GM23248 (cell line): ENCODE measurements around the gene TSPAN9. TPM values are rescaled to one million over a fixed set of nuclear protein-coding genes. Genes with fewer than 3 reads are reported as not detected.

ENCODE experiments used
- DNase-seq: peaks from one replicate; pipeline ENCODE4 v3.0.0-alpha.2; 2015
- H2AFZ ChIP-seq: fragments of 200-600 bp; sonication (generic); 2 replicates; pipeline ENCODE4 v1.6.1; 2016; ENCODE audit warnings: antibody characterized with exemption
- H3F3A ChIP-seq: fragments of 200-600 bp; sonication (generic); 2 replicates; pipeline ENCODE4 v1.6.1; 2016; ENCODE audit warnings: mild to moderate bottlenecking, antibody characterized with exemption, mixed run types; ENCODE audit not compliant: insufficient read depth
- H3K27ac ChIP-seq: fragments of 200-600 bp; sonication (generic); 2 replicates; pipeline ENCODE4 v1.5.1; 2016; ENCODE audit warnings: mild to moderate bottlenecking
- H3K27me3 ChIP-seq: fragments of 200-600 bp; sonication (generic); replicated peaks from 2 replicates; pipeline ENCODE4 v1.6.1; 2016; ENCODE audit warnings: mild to moderate bottlenecking; ENCODE audit not compliant: insufficient read depth
- H3K36me3 ChIP-seq: fragments of 200-600 bp; sonication (generic); 2 replicates; pipeline ENCODE4 v1.6.1; 2016; ENCODE audit warnings: low read depth, mild to moderate bottlenecking
- H3K4me1 ChIP-seq: fragments of 200-600 bp; sonication (generic); 2 replicates; pipeline ENCODE4 v1.6.1; 2016; ENCODE audit warnings: mild to moderate bottlenecking; ENCODE audit not compliant: insufficient read depth
- H3K4me2 ChIP-seq: fragments of 200-600 bp; sonication (generic); one replicate; pipeline ENCODE4 v1.6.1; 2016; ENCODE audit warnings: mild to moderate bottlenecking; ENCODE audit not compliant: unreplicated experiment
- H3K4me3 ChIP-seq: fragments of 200-600 bp; sonication (generic); 2 replicates; pipeline ENCODE4 v1.5.1; 2016; ENCODE audit warnings: mild to moderate bottlenecking
- H3K79me2 ChIP-seq: fragments of 200-600 bp; sonication (generic); 2 replicates; pipeline ENCODE4 v1.6.1; 2016; ENCODE audit warnings: mild to moderate bottlenecking; ENCODE audit not compliant: insufficient read depth
- H3K9ac ChIP-seq: fragments of 200-600 bp; sonication (generic); 2 replicates; pipeline ENCODE4 v1.6.1; 2016; ENCODE audit warnings: mild to moderate bottlenecking
- H3K9me2 ChIP-seq: fragments of 200-600 bp; sonication (generic); 2 replicates; pipeline ENCODE4 v1.6.1; 2016; ENCODE audit warnings: mixed run types, mild to moderate bottlenecking, moderate library complexity; ENCODE audit not compliant: insufficient read depth
- H3K9me3 ChIP-seq: fragments of 200-600 bp; sonication (generic); one replicate; pipeline ENCODE4 v1.6.1; 2017; ENCODE audit warnings: low read depth
- H4K20me1 ChIP-seq: fragments of 200-600 bp; sonication (generic); 2 replicates; pipeline ENCODE4 v1.6.0; 2016; ENCODE audit not compliant: insufficient read depth
- EZH2 ChIP-seq: fragments of 200-600 bp; sonication (generic); IDR thresholded peaks from 2 replicates; pipeline ENCODE4 v1.6.1; 2018; ENCODE audit warnings: antibody characterized with exemption, mild to moderate bottlenecking; ENCODE audit not compliant: insufficient read depth, poor library complexity, severe bottlenecking
- EZH2phosphoT487 ChIP-seq: fragments of 200-600 bp; sonication (generic); IDR thresholded peaks from 2 replicates; pipeline ENCODE4 v1.6.1; 2018; ENCODE audit warnings: antibody characterized with exemption, moderate library complexity, mild to moderate bottlenecking, low read depth; ENCODE audit not compliant: insufficient read depth
- WGBS, 2 experiments: methylation state at CpG; one replicate each; pipeline ENCODE4 v1.1.6; 2015 to 2017; ENCODE audit warnings: low lambda C conversion rate in 2 of 2, low coverage in 1 of 2; ENCODE audit errors: missing lambda C conversion rate in 2 of 2; 5-methylcytosine and 5-hydroxymethylcytosine counted together
- in situ Hi-C: fragments of 300-500 bp; cut with MboI; formaldehyde crosslinking; loops from 2 replicates; pipeline ENCODE4 v1.15.0; 2020
- polyA plus RNA-seq: library from polyadenylated mRNA; unstranded; fragments of >200 nt; fragmentation: Nextera tagmentation; extraction: Ambion mirVana; gene quantifications from 2 replicates; pipeline ENCODE4 v1.2.1, GENCODE V29; 2016
- total RNA-seq: library from RNA; depleted of rRNA; stranded (reverse); fragments of >200 nt; shearing (Covaris generic); gene quantifications from 2 replicates; pipeline ENCODE4 v1.2.3, GENCODE V29; 2014

Gene TSPAN9
- total and polyA plus RNA-seq, 2 experiments from 2014 or later, result 9.5 to 14.4 TPM

DNA sequence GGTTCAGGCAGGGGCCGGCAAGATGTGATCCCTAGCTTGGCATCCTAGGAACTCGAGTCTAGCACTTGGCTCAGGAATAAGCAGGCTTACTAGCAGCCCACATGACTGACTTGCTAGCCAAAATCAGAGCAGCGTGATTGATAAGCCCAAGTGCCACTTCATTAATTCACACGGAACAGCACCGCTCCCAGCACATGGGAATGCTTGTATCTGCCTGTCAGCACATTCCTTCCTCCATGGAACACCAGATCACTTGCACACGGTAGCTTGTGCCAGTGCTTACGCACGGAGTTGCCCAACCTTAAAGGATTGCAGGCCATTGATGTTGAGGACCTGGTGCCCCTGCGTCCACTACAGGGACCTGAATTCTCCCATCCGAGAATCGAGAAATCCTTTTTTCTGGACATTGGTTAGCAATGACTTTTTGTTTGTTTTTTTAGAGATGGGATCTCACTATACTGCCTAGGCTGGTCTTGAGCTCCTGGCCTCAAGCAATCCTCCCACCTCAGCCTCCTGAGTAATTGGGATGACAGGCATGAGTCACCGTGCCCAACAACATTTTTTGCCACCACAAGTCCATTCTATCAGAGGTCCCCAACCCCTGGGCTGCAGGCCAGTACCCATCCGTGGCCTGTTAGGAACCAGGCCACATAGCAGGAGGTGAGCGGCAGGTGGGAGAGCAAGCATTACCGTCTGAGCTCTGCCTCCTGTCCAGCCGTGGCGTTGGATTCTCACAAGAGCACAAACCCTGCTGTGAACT, 30.6 kb upstream of the TSPAN9 start:
- in situ Hi-C loops, result no loop called here
- no peak overlapping the region for H2AFZ ChIP-seq
- DNase-seq, result peak; percentile 49
- no peaks in the 10 kb centered on the region for H3F3A ChIP-seq
- H3K4me2 ChIP-seq, result no peak overlapping the region
- no peaks in the 10 kb centered on the region for H3K9me3 ChIP-seq
- no peaks in the 10 kb centered on the region for H3K4me1 ChIP-seq
- WGBS, 2 experiments, result 57 to 60% methylated on average over 17 of the region's 17 CpGs
- no peak overlapping the region for H3K9ac ChIP-seq
- no peak overlapping the region for H3K4me3 ChIP-seq
- H3K79me2 ChIP-seq, result no peaks in the 10 kb centered on the region
- no peak for TF ChIP-seq EZH2
- TF ChIP-seq EZH2phosphoT487, result no peak
- H3K27me3 ChIP-seq, result no peaks in the 10 kb centered on the region; the same call in 1 of the 2 replicates
- no peaks in the 10 kb centered on the region for H4K20me1 ChIP-seq
- H3K27ac ChIP-seq, result no peak overlapping the region
- no peaks in the 10 kb centered on the region for H3K36me3 ChIP-seq
- H3K9me2 ChIP-seq, result no peaks in the 10 kb centered on the region

DNA sequence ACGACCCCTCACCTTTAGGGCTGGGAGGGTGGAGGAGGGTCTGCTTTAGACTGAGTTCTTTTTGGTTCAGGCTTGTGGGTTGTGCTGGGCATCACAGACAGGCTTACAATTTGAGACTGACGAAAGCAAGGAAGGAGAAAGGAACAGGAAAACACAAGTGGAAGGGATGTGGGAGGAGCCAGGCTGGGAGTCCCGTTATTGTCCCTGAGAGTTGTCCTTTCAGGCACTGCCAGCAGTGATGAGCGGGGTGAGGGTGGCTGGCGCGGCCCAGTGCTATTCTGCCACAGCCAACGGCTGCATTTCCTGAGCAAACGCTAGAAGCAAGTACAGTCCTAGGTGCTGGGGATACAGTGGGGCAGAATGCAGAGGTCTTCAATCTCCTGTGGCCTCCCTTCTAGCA, 29.2 kb upstream of the TSPAN9 start:
- TF ChIP-seq EZH2phosphoT487 (no peak), EZH2 (no peak)
- Histone ChIP-seq H3K79me2 (no peaks in the 10 kb centered on the region), H3F3A (no peaks in the 10 kb centered on the region), H3K4me3 (no peak overlapping the region), H4K20me1 (no peaks in the 10 kb centered on the region), H3K27ac (no peak overlapping the region), H3K36me3 (no peaks in the 10 kb centered on the region), H3K9me2 (no peaks in the 10 kb centered on the region), H3K9ac (no peak overlapping the region), H3K4me2 (no peak overlapping the region), H3K27me3 (no peaks in the 10 kb centered on the region; the same call in 1 of the 2 replicates), H3K9me3 (no peaks in the 10 kb centered on the region), H3K4me1 (no peaks in the 10 kb centered on the region), H2AFZ (no peak overlapping the region)
- peak; percentile 3 for DNase-seq
- in situ Hi-C loops, result no loop called here
- WGBS, 2 experiments, result 17 to 23% methylated on average over 8 of the region's 8 CpGs

DNA sequence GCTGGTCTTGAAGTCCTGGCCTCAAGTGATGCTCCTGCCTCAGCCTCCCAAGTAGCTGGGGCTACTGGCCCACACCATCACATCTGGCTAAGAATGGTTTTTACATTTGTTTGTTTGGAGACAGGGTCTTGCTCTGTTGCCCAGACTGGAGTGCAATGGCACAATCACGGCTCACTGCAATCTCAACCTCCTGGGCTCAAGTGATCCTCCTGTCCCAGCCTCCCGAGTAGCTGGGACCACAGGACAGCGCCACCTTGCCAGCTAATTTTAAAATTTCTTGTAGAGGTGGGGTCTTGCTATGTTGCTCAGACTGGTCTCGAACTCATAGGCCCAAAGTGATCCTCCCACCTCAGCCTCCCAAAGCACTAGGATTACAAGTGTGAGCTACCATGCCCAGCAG, 28.6 kb upstream of the TSPAN9 start:
- no peak overlapping the region for H2AFZ ChIP-seq
- H3K4me1 ChIP-seq, result no peaks in the 10 kb centered on the region
- no peak for DNase-seq
- WGBS, 2 experiments, result 76 to 85% methylated on average over 4 of the region's 4 CpGs
- in situ Hi-C loops, result no loop called here
- H4K20me1 ChIP-seq, result no peaks in the 10 kb centered on the region
- no peaks in the 10 kb centered on the region for H3K9me3 ChIP-seq
- TF ChIP-seq EZH2phosphoT487 (no peak), EZH2 (no peak)
- no peak overlapping the region for H3K27ac ChIP-seq
- H3K4me3 ChIP-seq, result no peak overlapping the region
- no peak overlapping the region for H3K4me2 ChIP-seq
- H3K9me2 ChIP-seq, result no peaks in the 10 kb centered on the region
- no peaks in the 10 kb centered on the region for H3K79me2 ChIP-seq
- no peak overlapping the region for H3K9ac ChIP-seq
- no peaks in the 10 kb centered on the region for H3F3A ChIP-seq
- H3K27me3 ChIP-seq, result no peaks in the 10 kb centered on the region; the same call in 1 of the 2 replicates
- no peaks in the 10 kb centered on the region for H3K36me3 ChIP-seq

DNA sequence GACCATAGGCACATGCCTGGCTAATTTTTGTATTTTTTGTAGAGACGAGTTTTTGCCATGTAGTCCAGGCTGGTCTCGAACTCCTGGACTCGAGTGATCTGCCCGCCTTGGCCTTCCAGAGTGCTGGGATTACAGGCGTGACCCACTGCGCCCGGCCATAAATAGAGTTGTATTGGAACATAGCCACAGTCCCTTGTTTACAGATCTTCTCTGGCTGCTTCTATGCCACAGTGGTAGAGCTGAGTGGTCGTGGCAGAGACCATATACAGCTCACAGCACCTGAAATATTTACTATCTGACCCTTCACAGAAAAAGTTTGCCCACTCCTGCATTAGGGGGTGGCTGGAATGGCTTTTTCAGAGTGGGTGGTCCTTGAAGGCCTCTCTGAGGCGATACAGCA, 28.0 kb upstream of the TSPAN9 start:
- Histone ChIP-seq H3K36me3 (no peaks in the 10 kb centered on the region), H3K27ac (no peak overlapping the region), H3K4me1 (no peaks in the 10 kb centered on the region), H3K9me3 (no peaks in the 10 kb centered on the region), H3K4me3 (no peak overlapping the region), H3K9me2 (no peaks in the 10 kb centered on the region), H4K20me1 (no peaks in the 10 kb centered on the region), H3K9ac (no peak overlapping the region), H3K79me2 (no peaks in the 10 kb centered on the region), H3K4me2 (no peak overlapping the region), H3F3A (no peaks in the 10 kb centered on the region), H3K27me3 (no peaks in the 10 kb centered on the region; the same call in 1 of the 2 replicates), H2AFZ (no peak overlapping the region)
- in situ Hi-C loops, result no loop called here
- WGBS, 2 experiments, result 81 to 89% methylated on average over 9 of the region's 9 CpGs
- no peak for TF ChIP-seq EZH2phosphoT487
- no peak for TF ChIP-seq EZH2
- no peak for DNase-seq
